HG03095 (cell line): Measurements from ENCODE around the gene SCARB2.
"Not testable (repeated sequence)": the region's sequence is repeated elsewhere in the genome, so short reads cannot be mapped to it uniquely, and the experiment has no call there.

ENCODE experiments used
- ATAC-seq: cut with Tn5 transposase; IDR thresholded peaks from one replicate; pipeline ENCODE4 v1.9.1; 2021; ENCODE audit warnings: moderate library complexity; ENCODE audit not compliant: unreplicated experiment

The SCARB2 gene

DNA sequence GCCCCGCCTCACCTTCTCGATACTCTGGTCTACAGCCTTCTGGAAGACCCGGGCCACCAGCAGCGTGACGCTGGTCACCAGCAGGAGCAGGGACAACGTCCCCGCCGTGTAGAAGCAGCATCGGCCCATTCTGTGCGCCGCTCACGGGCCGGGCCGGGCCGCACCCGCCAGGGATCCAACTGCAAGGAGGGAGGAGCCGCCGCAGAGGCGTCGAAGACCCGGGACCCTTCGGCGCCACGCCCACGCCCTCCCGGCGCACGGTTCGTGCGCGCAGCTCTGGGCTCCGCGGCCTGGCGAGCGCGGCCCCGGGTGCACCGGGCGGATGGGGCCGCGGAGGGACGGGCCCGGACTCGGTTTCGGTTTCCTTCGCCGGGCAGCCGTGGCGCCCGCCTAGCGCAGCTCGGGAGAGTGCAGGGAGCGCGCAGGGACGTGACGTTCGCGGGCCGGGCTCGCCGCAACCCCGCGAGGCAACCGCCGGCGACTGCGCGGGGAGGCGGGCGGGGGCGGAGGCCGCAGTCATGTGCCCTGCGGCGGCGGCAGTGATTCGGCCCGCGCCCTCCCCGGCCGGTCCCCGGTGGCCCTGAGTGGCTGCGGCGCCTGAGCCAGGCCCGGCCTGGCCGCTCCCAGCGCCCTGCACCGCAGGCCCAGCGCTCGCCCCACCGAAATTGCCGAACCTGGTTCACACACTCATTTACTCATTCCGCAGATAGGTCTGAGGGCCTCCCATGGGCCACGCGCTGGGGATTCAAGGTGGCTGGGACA is at the start of gene SCARB2:
Gene SCARB2 (minus strand): TSS at position 410 of the 762 bp plus-strand sequence. CDS start 281 bp downstream, at position 129.
- ATAC-seq = peak; percentile 76

GRCh38 chr4:76260571-76260970 is 46.9 kb upstream of the SCARB2 start:
- ATAC-seq = no peak

- ATAC-seq = no peak
Measured at GRCh38 chr4:76257824-76258223, 44.2 kb upstream of the SCARB2 start.

DNA sequence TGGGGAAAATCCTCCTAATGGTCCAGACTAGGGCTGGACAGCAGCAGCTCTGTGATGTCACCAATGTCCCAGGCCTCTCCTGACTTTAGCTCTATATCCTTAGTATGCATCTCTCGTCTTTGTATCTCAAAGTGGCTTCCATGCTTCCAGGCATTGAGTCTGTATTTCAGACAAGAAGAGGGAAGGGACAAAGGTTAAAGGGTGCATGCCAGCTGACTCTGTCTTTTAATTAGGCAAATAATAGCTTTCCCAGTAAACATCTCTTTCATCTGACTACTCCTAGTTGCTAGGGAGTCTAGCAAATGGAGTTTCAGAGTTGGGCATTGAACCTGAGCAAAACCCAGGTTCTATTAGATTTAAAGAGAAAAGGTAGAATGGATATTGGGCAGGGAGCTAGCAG is 43.3 kb upstream of the SCARB2 start:
- no peak for ATAC-seq

GRCh38 chr4:76256032-76256431 is 42.4 kb upstream of the SCARB2 start:
- ATAC-seq = no peak

DNA sequence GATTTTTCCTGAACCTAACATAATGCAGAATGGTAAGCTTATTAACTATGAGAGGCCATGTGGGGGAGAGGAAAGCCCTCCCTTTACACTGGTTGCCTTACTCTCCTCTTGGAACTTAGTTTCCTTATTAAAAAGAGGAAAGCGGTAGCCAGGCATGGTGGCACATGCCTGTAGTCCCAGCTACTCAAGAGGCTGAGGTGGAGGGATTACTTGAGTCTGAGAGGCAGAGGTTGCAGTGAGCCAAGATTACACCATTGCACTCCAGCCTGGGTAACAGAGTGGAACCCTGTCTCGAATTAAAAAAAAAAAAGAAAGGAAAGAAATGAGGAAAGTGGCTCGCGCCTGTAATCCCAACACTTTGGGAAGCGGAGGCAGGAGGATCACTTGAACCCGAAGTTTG is 39.9 kb upstream of the SCARB2 start:
- no peak for ATAC-seq

GRCh38 chr4:76252271-76252653 is 38.6 kb upstream of the SCARB2 start:
- no peak for ATAC-seq

- ATAC-seq = no peak
Measured at GRCh38 chr4:76251441-76252270, 38.0 kb upstream of the SCARB2 start, which contains the start of gene FAM47E. Gene FAM47E (plus strand): TSS chr4:76251721. CDS start chr4:76251747, 26 bp downstream.

DNA sequence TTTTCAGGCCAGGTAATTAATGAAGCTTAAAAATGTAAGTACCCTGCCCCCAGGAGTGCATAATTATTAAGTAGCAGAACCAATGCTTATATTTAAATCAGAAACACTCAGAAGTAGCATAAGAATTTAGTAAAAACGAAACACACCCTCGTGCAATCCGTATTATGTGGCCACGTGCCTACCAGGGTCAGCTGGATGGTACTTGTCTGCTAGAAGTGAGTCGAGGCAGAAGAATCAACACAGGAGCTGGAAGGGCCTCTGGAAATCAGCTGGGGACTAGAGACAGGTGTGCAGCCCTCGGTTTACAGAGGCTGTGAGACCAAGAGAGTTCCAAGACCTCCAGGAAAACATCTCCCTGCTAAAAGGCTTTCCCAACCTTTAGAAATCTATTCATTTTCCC is 37.3 kb upstream of the SCARB2 start:
- ATAC-seq = no peak

DNA sequence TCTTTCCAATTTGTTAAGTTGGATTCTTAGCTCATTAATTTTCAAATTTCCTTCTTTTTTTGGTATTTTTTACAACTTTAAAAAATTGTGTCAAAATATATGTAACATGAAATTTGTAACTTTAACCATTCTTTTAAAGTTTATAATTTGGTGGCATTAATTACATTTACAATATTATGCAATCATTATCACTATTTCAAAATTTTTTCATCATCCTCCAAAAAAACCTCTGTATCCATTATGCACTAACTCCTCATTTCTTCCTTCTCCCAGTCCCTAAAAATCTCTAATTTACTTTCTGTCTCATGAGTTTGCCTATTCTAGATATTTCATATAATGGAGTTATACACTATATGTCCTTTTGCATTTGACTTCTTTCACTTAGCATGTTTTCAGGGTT is 33.2 kb upstream of the SCARB2 start:
- ATAC-seq = no peak

DNA sequence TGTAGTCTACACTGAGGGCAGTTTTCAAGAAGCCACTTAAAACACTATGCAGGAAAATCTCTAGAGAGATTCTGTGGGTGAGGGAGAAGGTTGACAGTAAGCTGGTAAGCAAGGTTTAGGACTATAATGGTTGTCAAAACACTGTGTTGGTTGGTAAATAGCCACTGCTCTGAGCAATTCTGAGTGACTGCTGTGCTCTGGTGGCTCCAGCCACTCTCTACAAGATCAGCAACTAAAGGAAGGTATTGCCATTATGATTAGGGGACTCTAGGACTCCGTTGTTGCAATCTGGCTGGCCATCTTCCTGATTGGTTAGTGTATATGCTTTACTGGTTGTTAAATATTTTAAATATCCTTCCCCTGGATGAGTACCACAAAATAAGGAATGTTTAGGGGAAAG is 32.4 kb upstream of the SCARB2 start:
- ATAC-seq = no peak

DNA sequence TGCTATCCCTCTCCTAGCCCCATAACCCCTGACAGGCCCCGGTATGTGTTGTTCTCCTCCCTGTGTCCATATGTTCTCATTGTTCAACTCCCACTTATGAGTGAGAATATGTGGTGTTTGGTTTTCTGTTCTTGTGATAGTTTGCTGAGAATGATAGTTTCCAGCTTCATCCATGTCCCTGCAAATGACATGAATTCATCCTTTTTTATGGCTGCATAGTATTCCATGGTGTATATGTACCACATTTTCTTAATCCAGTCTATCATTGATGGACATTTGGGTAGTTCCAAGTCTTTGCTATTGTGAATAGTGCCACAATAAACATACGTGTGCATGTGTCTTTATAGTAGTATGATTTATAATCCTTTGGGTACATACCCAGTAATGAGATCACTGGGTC is 30.3 kb upstream of the SCARB2 start:
- ATAC-seq = not testable (repeated sequence)

GRCh38 chr4:76240236-76240635 is 26.6 kb upstream of the SCARB2 start:
- ATAC-seq = no peak

DNA sequence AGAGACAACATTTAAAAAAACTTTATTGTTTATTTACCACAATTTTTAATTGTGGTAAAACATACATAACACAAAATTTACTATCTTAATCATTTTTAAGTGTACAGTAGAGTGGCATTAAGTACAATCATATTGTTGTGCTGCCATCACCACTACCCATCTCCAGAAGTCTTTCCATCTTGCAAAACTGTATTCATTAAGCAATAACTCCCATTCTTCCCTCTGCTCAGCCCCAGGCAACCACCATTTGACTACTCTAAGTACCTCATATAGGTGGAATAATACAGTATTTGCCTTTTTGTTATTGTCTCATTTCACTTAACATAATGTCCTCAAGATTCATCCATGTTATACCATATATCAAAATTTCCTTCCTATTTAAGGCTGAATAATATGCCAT is 25.1 kb upstream of the SCARB2 start:
- no peak for ATAC-seq

- no peak for ATAC-seq
Measured at GRCh38 chr4:76238236-76238635, 24.6 kb upstream of the SCARB2 start.

GRCh38 chr4:76235915-76236314 is 22.3 kb upstream of the SCARB2 start:
- ATAC-seq = no peak

GRCh38 chr4:76235407-76235806 is 21.8 kb upstream of the SCARB2 start:
- no peak for ATAC-seq

GRCh38 chr4:76234679-76235044 is 21.0 kb upstream of the SCARB2 start:
- no peak for ATAC-seq

DNA sequence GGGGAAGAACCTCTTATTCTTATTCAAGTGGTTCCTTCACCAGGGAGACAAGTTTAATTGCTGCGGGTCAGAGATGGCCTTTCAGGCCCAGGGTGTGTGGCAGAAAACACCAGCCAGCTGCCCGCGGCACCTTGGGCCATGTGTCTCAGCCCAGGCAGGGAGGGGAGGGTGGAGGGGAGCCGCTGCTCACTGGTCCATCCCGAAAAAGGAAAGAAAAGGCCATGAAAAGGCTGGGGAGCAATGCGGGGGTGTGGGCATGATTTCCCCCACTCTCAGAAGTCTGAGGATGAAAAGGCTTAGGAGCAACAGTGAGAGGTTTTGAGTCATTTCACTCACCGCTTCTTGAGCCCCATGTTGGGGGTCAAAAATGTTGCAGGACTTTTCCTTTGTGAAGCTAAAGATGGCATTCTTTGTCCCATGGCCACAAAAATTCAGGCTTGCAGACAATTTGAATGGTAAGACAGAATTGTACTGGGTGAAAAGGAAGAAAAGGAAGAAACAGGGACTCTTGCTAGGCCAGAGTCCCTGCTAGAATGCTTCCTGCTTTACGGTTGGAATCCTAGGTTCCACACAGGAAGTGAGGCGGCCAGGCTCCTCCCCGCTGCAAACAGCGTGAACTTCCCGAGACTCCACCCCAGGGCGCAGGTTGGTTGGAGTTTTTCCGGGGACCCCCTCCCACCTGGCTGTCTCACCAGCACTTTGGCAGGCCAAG is 20.5 kb upstream of the SCARB2 start:
- ATAC-seq = no peak

DNA sequence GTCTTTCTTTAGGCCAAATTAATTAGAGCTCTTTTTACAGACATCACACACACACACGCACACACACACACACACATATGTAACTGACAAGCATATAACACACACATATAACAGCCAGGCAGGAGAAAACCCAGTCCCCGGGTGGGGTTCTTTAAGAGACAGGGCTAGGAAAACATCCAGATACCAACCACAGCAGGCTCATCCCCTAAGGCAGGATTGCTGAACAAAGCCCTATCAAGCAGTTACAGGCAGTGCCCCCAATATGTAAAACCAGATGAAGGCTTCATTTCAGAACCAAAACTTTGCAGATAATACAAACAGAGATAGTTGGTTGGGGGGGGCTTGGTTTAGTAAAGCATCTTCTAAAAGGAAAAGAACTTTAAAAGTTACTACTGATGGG is 19.9 kb upstream of the SCARB2 start:
- ATAC-seq = no peak

- ATAC-seq = no peak
Measured at GRCh38 chr4:76233083-76233482, 19.5 kb upstream of the SCARB2 start.

DNA sequence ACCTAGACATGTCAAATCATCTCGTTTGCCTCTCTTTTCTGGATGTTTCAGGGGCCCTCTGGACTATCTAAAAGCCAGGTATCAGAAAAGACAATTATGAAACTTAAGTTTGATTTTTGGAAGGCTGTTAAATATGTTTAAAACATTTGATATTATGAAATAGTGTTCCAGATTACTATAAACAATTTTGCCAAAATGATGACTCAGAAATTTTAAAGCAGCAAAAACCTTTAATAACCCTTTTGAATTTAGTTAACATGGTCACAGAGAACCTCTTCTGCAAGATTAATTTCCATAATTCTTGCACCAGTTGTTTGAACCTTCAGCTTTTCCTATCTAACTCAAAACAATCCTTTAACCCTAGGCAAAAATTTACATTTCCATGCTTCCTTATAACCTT is 19.1 kb upstream of the SCARB2 start:
- ATAC-seq = no peak
